HG03097 (cell line): Measurements from ENCODE around the gene AFF2.

Source experiments
- ATAC-seq: cut with Tn5 transposase; IDR thresholded peaks from one replicate; pipeline ENCODE4 v1.9.1; 2021; ENCODE audit not compliant: unreplicated experiment, low FRiP score

Gene AFF2

DNA sequence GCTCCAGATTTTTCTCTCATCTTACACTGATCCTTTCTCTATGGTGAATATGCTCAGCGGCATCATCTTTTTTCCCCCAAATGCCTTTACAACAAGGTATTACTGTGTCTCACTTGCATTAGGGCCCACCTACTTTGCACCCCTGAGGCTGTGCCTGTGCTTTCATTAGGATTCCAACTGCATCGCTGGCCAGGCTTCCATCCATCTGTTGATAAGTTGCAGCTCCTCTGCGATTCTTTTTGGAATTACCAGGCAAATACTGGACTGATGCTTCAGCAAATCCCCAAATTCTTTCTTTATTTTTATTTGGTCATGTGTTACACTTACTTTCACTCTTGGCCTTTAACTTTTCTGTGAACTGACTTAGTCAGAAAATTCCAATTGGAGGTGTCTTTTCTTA lies 77.3 kb downstream of the AFF2 start:
- no peak for ATAC-seq

DNA sequence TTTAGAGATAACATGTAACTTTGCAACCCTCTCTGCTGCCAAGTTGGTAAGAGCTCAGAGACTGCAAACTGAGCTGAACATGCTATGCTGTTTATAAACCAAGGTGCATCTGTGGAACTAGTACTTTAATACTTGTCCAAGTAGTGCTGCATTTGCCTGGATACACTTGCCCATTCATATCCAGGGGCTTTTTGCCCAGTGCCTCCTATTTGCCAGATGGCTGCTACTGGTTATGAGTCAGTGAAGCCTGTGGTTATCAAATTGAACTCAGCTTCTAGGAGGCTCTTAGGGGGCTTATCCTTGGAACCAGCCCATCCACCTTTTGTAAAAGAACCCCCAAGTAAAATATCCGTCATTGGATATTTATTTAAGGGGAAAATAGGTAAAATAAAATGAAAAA lies 79.6 kb downstream of the AFF2 start:
- no peak for ATAC-seq

- no peak for ATAC-seq
These were observed 81.9 kb downstream of the AFF2 start for GRCh38 chrX:148582353-148582752.

GRCh38 chrX:148588649-148589310 lies 88.4 kb downstream of the AFF2 start:
- ATAC-seq, result no peak

DNA sequence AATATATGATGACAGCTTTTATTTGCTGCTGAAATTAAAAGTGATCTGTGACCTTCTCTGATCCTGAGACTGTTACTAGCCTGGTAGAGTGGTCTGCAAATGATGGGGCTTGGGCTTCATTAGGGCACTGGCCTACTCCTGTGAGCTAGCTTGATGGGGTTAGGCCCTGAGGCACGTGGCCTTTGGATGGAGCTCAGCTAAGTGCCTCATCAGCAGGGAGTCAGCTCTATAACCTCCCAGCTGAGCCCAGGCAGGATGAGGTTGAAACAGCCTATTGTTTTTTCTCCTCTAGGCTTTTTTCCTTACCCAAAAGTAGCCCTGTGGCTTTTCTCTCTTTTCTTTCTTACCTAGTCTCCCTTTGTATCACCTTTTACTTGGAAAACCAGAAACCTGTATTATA lies 92.2 kb downstream of the AFF2 start:
- no peak for ATAC-seq

DNA sequence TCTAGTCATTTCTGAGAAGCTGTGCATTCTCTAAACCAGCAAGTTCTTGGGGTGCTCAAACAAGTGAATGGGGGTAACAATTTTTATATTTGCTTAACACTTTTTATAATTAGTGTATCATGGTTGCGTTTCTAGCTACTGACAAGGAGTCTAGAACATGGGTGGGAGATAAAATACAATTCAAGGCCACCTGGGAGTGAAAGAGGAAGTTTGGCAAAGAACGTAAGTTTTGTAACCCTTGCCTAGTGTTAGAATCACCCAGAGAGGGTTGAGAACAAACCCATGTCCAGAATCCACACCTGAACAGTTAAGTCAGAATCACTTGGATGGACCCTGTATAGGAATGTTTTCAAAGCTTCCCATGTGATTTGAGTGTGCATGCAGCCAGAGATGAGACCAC lies 92.7 kb downstream of the AFF2 start:
- ATAC-seq, result no peak

DNA sequence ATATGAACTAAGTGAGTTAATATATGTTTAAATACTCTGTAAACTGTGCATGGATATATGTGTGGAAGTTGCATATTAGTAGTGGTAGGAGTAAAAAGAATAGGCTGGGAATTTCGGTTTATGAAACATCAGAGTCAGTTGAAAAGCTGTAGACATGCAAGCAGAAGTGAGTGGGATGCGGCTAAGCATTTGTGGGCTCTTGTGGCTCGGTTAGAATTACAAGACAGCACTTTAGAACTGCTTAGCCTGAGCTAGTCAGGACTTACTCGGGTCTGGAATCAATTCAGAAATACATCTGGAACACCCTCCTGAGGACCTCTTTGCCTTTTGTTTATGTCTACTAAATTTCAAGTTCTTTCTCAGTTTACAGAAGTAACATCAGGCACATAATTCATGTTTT lies 93.6 kb downstream of the AFF2 start:
- no peak for ATAC-seq

- no peak for ATAC-seq
These were observed 99.0 kb downstream of the AFF2 start for GRCh38 chrX:148599404-148599803.

DNA sequence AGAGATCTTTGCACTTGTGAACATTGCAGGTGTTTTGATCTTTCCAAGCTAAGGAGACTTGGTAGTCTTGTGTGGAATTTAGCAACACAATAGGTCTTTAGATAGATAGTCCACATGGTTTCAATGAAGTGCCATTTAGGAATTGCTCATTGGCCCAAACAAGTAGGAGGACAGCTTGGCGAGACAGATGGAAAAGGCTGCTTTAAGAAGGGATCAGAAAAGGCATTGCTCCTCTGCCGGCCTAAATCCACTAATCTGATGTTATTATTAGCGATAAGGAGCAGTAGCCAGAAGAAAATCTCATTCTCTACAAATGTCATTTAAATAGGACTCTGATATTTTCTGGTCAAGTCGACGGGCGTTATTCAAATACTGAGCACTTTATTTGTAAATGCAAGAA lies 99.7 kb downstream of the AFF2 start:
- no peak for ATAC-seq

GRCh38 chrX:148600581-148600980 lies 100.2 kb downstream of the AFF2 start:
- no peak for ATAC-seq

GRCh38 chrX:148601034-148601433 lies 100.6 kb downstream of the AFF2 start:
- no peak for ATAC-seq

DNA sequence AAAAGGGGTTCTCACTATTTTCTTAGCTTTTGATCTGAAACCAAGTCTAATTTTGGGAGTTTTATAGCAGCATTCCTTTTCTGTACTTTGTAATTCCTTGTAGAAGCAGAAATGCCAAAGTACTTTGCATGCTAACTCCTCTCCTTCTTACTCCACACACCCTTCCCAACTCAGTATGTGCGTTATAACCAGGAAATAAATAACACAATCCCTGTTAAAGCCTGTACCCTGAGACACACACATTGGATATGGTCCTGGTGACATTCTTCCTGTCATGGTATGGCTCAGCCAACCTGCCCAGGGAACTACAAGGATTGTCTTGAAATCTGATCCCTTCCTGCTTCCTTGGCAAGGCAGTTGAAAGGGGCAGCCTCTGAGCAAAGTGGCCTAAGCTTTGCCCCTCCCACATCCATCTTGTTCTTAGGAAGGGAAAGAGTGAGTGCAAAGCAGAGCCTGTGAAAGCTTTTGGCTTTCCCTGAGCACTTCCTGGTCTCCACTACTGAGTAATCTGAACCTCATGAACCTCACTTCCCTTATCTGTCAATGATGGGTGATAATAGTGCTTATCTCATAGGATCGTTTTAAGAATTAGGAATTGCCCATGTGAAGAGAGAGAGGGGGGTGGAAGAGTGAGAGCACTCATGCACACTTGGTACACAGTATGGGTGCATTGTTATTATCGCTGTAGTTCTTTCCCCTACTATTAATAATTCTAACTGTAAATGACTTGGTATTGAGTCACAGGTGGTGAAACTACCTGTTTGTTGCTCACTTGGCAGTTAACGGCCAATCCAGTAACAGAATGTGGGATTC lies 109.3 kb downstream of the AFF2 start:
- ATAC-seq, result peak; percentile 75

DNA sequence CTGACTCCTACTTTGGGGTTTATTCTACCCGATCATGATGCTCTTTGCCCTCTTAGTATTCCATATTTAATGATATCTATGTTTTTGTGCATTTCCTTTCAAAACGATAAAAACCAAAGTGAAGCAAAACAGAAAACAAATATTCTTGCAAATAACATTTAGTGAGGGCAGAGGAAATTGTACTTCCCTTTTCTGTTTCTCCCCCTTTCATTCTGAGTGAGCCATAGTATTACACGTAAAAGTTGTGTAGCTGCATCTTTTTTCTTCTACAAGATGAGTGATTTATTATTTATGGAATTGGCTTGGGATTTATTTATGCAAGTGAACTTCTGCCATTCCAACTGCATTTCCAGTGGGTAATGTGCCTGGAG lies 109.9 kb downstream of the AFF2 start:
- peak; percentile 39 for ATAC-seq

DNA sequence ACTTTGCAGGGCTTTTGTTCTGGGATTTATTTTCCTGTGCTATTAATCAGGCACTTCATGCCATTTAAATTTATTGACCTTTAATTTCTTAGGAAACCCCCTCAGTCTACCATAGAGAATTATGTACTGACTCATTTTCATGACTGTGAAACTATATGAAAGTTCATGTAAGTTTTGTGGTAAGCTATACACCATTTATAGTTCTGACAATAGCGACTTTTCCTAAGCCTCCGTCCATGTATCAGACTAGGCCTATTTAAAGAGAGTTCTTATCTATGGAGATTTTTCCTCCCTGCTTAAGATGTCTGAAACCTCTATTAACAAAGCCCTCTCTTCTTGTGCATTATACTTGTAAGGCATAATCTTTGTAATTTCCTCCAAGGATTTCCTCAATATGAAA lies 111.6 kb downstream of the AFF2 start:
- ATAC-seq, result no peak

GRCh38 chrX:148612431-148612830 lies 112.0 kb downstream of the AFF2 start:
- ATAC-seq, result no peak

DNA sequence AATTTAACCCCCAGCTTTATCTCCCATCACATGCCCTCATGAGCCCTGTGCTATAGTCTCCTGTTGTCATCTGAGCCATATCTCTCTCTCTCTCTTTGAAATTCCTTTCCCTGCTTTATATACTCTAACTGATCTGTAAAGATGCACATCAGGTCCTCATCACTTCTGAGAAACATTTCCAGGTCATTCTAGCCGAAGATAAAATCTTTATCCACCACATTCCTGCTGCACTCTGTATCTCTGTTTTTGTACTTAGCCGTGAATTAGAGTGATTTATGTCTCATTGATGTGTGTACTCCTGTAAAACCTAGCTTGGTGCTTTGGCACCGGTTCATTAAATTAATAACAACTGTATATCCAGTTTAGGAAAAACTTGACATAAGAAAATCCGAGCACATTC lies 113.2 kb downstream of the AFF2 start:
- no peak for ATAC-seq

GRCh38 chrX:148615491-148615890 lies 115.1 kb downstream of the AFF2 start:
- no peak for ATAC-seq

DNA sequence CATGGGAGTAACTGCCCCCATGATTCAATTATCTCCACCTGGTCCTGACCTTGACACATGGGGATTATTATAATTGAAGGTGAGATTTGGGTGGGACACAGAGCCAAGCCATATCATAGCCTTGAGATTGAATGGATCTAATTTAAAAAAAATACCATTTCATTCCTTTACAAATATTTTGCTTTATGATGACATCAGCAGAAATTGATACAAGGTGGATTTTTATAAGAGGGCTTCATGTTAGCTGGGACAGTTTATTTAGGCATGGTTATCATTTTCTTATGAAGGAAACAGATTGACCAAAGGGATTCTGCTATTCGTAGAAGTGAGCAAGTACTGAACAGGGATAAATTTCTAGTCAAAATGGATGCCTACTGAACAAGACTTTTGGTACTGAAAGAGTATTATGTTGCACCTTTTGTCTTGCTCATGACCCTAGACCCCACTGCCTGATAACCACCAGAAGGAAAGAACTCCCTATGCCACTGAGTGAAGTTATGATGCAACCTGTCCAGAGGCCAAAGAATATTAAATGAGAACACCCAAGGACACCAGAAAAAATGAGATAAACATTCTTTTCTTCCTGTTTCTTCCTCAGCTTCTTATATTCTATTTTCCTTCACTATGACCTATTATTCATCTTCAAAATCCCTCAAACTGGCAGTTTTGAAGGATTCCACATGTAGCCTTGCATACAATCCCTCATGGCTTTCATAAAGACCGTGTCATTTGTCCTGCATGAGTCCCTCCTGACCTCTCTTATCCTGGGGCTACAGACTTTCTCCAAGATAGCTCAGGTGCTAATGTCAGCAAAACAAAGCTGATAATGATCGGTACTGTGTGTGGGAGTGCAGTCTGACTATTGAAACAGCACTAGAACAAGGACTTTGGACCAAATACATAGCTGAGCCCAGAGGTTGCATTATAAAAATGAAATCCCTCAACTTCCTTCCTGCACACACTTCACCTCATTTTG lies 118.3 kb downstream of the AFF2 start:
- ATAC-seq, result no peak

DNA sequence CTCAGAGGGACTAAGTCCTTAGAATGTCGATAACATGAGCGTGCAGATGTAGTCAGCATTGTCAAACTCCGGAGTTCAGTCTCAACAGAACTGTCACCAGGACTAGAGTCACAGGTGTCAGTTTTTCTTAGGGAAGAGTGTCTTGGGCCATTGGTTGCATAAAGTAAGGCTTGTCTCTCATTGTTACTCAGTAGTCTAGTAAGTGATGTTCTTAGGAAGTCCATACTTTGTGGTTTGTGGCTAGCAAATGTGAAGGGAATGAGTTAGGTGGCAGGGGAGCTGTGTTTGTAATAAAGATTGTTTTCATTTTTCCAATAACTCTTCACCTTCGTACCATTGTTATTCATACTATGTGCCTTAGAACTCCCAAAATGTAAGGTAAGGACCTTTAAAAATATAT lies 119.6 kb downstream of the AFF2 start:
- no peak for ATAC-seq

GRCh38 chrX:148624951-148625474 lies 124.6 kb downstream of the AFF2 start:
- ATAC-seq, result no peak

- no peak for ATAC-seq
These were observed 128.2 kb downstream of the AFF2 start for GRCh38 chrX:148628621-148629020.
